Upper lobe of right lung (tissue), 1 donor: Measurements from ENCODE around the gene IQCH. TPM values are rescaled to one million over a fixed set of nuclear protein-coding genes. Genes with fewer than 3 reads are reported as not detected.
A peak's percentile ranks its signal among the peaks of the same experiment; 100 is the strongest.
"Not testable (repeated sequence)": the region's sequence is repeated elsewhere in the genome, so short reads cannot be mapped to it uniquely, and the experiment has no call there.

ENCODE experiments used
- ATAC-seq: fragments of 200-7000 bp; cut with Tn5 transposase; one replicate; pipeline ENCODE4 v1.9.1; 2020; ENCODE audit warnings: mild to moderate bottlenecking, moderate library complexity
- DNase-seq: peaks from one replicate; pipeline ENCODE4 v3.0.0-alpha.2; 2020
- H3K27ac ChIP-seq: fragments of 200-600 bp; one replicate; pipeline ENCODE4 v1.8.0; 2022
- H3K27me3 ChIP-seq: fragments of 200-600 bp; one replicate; pipeline ENCODE4 v1.8.0; 2022; ENCODE audit warnings: mild to moderate bottlenecking
- H3K36me3 ChIP-seq: fragments of 200-600 bp; one replicate; pipeline ENCODE4 v1.8.0; 2022
- H3K4me1 ChIP-seq: fragments of 200-600 bp; one replicate; pipeline ENCODE4 v1.8.0; 2022
- H3K4me3 ChIP-seq: fragments of 200-600 bp; one replicate; pipeline ENCODE4 v1.8.0; 2022; ENCODE audit warnings: mild to moderate bottlenecking
- H3K9me3 ChIP-seq: fragments of 200-600 bp; one replicate; pipeline ENCODE4 v1.8.0; 2022
- CTCF ChIP-seq: fragments of 200-600 bp; IDR thresholded peaks from one replicate; pipeline ENCODE4 v1.8.0; 2022; ENCODE audit warnings: antibody characterized with exemption
- intact Hi-C: fragments of 100-400 bp; cut with DNase I; formaldehyde crosslinking; loops from one replicate; pipeline ENCODE4 v1.11.0; 2022
- total RNA-seq: library from RNA; stranded (reverse); fragmentation: NEBNext Ultra II Directional; extraction: Animal tissue kit (Norgen Biotek cat#: 25700); gene quantifications from one replicate; pipeline ENCODE4 v1.2.1, GENCODE V29; 2021
- donor health status: DM: no; HTN: yes; CAD: no; lungs with severe emphysema.

IQCH gene
- total RNA-seq, 1 donor from 2014 or later = 0.93 TPM

GRCh38 chr15:67421105-67421504, 166.5 kb downstream of the IQCH start:
- ATAC-seq (no peak), DNase-seq (no peak)
- Histone ChIP-seq H3K4me1 (no peaks in the 10 kb centered on the region), H3K27ac (no peak overlapping the region), H3K36me3 (no peaks in the 10 kb centered on the region), H3K9me3 (no peaks in the 10 kb centered on the region), H3K27me3 (no peaks in the 10 kb centered on the region), H3K4me3 (no peak overlapping the region)
- no peak for TF ChIP-seq CTCF
- intact Hi-C loops = no loop called here

GRCh38 chr15:67422296-67422695, 167.7 kb downstream of the IQCH start:
- no peaks in the 10 kb centered on the region for H3K9me3 ChIP-seq
- ATAC-seq = no peak
- H3K27me3 ChIP-seq = no peaks in the 10 kb centered on the region
- no peak for DNase-seq
- no peaks in the 10 kb centered on the region for H3K36me3 ChIP-seq
- H3K4me3 ChIP-seq = no peak overlapping the region
- TF ChIP-seq CTCF = no peak
- H3K27ac ChIP-seq = no peak overlapping the region
- intact Hi-C loops = no loop called here
- H3K4me1 ChIP-seq = no peaks in the 10 kb centered on the region

- Histone ChIP-seq H3K27me3 (no peaks in the 10 kb centered on the region), H3K36me3 (no peaks in the 10 kb centered on the region), H3K4me3 (no peak overlapping the region), H3K4me1 (no peaks in the 10 kb centered on the region), H3K27ac (no peak overlapping the region), H3K9me3 (no peaks in the 10 kb centered on the region)
- intact Hi-C loops = loop anchor here (10.0 kb wide), 1 partner anchor 489 kb away; no protein-coding TSS in a partner anchor
- ATAC-seq (peak; percentile 93), DNase-seq (no peak)
- peak; percentile 81 for TF ChIP-seq CTCF
Measured at GRCh38 chr15:67433495-67434099, 179.0 kb downstream of the IQCH start.

- intact Hi-C loops = loop anchor here (10.0 kb wide), 1 partner anchor 492 kb away; no protein-coding TSS in a partner anchor
- not testable (repeated sequence) for DNase-seq, H3K27me3 ChIP-seq, H3K4me1 ChIP-seq, H3K9me3 ChIP-seq, H3K4me3 ChIP-seq, H3K36me3 ChIP-seq, ATAC-seq, H3K27ac ChIP-seq
Measured at GRCh38 chr15:67436351-67437250, 182.0 kb downstream of the IQCH start.

- no peak for TF ChIP-seq CTCF
- ATAC-seq (no peak), DNase-seq (no peak)
- Histone ChIP-seq H3K36me3 (no peaks in the 10 kb centered on the region), H3K4me1 (no peaks in the 10 kb centered on the region), H3K4me3 (no peak overlapping the region), H3K27ac (no peak overlapping the region), H3K9me3 (no peaks in the 10 kb centered on the region), H3K27me3 (no peaks in the 10 kb centered on the region)
- intact Hi-C loops = no loop called here
Measured at GRCh38 chr15:67444100-67444499, 189.5 kb downstream of the IQCH start.

- no peaks in the 10 kb centered on the region for H3K4me1 ChIP-seq
- intact Hi-C loops = no loop called here
- no peaks in the 10 kb centered on the region for H3K36me3 ChIP-seq
- TF ChIP-seq CTCF = no peak
- no peak for DNase-seq
- no peaks in the 10 kb centered on the region for H3K9me3 ChIP-seq
- no peaks in the 10 kb centered on the region for H3K27me3 ChIP-seq
- H3K4me3 ChIP-seq = no peak overlapping the region
- no peak overlapping the region for H3K27ac ChIP-seq
- ATAC-seq = no peak
Measured at GRCh38 chr15:67446449-67446848, 191.9 kb downstream of the IQCH start.

GRCh38 chr15:67448372-67448771, 193.8 kb downstream of the IQCH start:
- H3K27me3 ChIP-seq, H3K9me3 ChIP-seq, ATAC-seq, DNase-seq, H3K27ac ChIP-seq, H3K36me3 ChIP-seq, intact Hi-C loops, H3K4me3 ChIP-seq, H3K4me1 ChIP-seq: not testable (repeated sequence)

- H3K36me3 ChIP-seq, H3K4me3 ChIP-seq, H3K27ac ChIP-seq, H3K4me1 ChIP-seq, DNase-seq, H3K9me3 ChIP-seq, H3K27me3 ChIP-seq, ATAC-seq, intact Hi-C loops: not testable (repeated sequence)
Measured at GRCh38 chr15:67453703-67454102, 199.1 kb downstream of the IQCH start.
